HG03135 (cell line): ENCODE data around the gene HINT1.
A peak's percentile ranks its signal among the peaks of the same experiment; 100 is the strongest.
"Not testable (repeated sequence)": the region's sequence is repeated elsewhere in the genome, so short reads cannot be mapped to it uniquely, and the experiment has no call there.

Source experiments
- ATAC-seq: cut with Tn5 transposase; IDR thresholded peaks from one replicate; pipeline ENCODE4 v1.9.1; 2021; ENCODE audit warnings: mild to moderate bottlenecking, moderate library complexity; ENCODE audit not compliant: unreplicated experiment

The HINT1 gene

DNA sequence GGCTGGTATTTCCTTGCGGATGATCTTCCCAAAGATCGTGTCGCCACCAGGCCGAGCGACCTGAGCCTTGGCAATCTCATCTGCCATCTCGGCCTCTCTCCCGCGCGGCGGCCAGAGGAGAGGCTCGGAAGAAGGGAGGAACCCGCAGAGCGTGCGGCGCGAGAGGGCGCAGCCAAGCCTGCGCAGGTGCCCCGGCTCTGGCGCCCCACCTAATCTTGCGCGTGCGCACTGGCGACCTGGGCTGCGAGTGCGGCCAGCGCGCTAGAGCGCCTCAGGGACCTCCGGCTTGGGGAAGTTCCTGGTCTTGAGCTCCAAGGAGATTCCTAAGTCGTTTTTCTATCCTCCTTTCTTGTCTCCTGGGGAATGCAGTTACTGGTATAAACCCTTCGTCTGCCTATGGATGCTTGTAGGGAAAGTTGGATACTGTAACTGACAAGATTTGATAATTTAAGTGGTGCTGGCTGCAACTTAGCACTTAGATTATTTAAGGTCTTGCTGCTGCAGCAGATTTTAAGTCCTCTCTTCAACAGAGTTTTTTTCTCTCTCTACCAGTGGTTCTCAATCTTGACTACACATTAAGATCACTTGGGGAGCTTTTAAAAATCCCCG, at the start of gene HINT1:
Gene HINT1 (minus strand): TSS at position 138 of the 609 bp plus-strand sequence. CDS start 51 bp downstream, at position 87.
- peak; percentile 80 for ATAC-seq

GRCh38 chr5:131214609-131215227, 49.7 kb upstream of the HINT1 start:
- ATAC-seq = no peak

DNA sequence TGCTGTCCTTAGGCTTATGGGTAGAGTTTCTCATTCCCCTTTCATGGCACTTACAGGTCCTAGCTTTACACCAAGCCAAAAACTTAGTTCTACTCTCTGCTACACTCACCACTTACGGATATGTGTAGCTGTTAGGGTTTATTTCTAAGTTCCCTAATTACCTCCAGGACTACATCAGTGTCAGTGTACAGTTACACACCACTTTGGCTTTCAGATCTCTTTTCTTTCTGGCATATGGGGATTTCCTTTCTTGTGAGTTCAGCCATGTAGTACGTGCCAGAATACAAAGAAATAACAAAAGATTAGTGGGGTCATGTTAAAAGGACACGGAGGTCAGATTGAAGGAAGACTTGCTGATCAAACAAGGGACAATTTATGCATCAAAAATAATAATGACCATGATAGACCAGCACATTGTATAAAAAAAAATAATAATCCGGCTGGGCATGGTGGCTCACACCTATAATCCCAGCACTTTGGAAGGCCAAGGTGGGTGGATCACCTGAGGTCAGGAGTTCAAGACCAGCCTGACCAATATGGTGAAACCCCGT, 47.5 kb upstream of the HINT1 start:
- peak; percentile 26 for ATAC-seq

DNA sequence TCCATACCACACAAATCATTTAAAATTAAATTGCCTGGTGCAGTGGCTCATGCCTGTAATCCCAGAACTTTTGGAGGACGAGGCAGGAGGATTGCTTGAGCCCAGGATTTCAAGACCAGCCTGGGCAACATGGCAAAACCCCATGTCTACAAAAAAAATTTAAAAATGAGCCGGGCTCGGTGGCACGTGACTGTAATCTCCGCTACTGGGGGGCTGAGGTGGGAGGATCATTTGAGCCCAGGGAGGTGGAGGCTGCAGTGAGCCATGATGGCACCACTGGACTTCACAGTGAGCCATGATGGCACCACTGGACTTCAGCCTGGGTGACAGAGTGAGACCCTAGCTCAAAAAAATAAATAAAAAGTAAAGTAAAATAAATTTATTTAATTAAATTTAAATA, 46.6 kb upstream of the HINT1 start:
- no peak for ATAC-seq

GRCh38 chr5:131210151-131210510, 45.1 kb upstream of the HINT1 start:
- no peak for ATAC-seq

DNA sequence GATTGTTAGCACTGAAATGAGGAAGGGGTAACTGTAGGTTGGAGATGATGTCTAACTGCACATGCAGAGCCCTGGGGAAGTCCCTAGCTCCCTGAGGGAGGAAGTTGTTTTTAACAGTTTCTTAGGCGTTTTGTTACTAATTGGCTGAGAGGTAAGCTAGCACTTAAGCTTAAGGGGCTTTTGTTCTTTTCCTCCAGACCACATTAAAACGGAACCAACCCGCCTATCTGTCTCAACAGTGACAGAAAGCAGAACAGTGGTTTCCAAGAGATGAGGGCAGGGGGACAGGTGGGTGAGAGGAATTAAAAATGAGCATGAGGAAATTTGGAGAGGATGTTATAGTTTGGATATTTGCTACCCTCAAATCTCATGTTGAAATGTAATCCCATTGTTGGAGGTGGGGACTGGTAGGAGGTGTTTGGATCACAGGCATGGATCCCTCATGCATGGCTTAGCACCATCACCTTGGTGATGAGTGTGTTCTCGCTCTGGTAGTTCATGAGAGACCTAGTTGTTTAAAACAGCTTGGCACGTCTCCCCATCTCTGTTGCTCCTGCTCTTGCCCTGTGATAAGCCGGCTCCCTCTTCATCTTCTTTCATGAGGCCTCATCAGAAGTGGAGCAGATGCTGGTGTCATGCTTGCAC, 44.6 kb upstream of the HINT1 start:
- ATAC-seq = peak; percentile 88

- ATAC-seq = no peak
Observed at GRCh38 chr5:131209175-131209505, 44.1 kb upstream of the HINT1 start.

DNA sequence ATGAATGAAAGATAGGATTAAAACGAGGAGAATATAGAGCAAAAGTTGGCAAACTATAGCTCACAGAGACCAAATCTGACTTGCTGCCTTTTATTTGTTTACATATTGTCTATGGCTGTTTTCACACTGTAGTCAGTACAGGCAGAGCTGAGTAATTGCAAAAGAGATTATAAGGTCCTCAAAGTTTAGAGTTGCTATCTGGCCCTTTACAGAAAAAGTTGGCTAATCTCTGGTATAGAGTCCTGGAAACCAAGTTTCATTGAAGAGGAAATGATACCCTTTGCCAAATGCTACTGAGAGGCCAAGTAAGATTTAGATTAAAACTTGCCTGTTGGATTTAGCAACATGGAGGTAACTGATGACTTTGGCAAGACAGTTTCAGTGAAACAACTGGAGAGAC, 41.7 kb upstream of the HINT1 start:
- no peak for ATAC-seq

- no peak for ATAC-seq
Observed at GRCh38 chr5:131206061-131206460, 41.0 kb upstream of the HINT1 start.

DNA sequence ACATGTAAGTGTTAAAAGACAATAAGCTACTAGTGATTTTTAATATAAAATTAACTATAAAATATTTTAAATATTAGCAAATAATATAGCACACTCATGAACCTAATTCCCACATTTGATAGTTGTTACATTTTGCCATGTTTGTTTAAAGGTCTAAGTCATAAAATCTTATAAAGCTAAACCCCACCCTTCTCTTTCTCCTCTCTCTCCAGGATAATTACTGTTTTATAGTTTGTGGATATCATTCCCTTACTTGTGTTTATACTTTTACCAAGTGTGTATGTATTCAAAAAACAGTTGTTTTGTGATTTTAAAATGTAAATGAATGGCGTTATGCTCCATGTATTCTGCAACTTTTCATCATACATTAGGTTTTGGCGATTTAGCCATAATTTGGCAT, 39.9 kb upstream of the HINT1 start:
- no peak for ATAC-seq

DNA sequence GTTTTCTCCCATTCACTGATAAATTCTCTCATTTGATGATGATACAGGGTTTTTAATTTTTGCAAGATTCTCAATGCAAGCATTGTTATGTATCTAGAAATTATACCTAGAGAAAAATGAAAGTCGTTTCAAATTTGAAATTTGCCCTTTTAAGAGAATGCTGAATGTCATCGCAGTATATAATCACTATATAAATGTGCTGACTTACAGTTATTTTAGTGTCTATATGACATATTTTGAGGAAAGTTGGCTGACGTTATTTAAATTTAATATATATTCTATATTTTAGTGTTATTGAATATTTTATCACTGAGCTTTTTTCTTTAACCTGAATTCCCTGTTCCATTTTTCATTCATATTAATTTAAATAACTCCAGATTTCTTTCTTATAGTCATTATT, 35.5 kb upstream of the HINT1 start:
- ATAC-seq = no peak

GRCh38 chr5:131198625-131199024, 33.6 kb upstream of the HINT1 start:
- no peak for ATAC-seq

DNA sequence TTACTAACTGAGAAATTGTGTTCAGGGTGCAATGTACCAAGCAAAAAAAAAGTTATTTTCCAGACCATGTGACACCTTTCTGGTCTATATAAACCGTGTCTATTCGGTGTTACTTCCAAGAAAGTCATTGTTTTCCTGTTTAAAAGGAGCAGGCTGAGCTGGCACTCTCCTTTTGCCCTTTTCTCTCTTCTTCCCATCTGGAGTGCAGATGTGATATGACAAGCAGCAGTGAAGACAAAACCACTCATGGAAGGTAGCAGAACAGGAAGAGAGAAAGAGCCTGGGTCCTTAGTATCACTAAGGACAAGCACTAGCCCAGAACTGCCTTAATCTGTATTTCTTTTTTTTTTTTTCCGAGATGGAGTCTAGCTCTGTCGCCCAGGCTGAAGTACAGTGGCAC, 31.3 kb upstream of the HINT1 start:
- ATAC-seq = no peak

DNA sequence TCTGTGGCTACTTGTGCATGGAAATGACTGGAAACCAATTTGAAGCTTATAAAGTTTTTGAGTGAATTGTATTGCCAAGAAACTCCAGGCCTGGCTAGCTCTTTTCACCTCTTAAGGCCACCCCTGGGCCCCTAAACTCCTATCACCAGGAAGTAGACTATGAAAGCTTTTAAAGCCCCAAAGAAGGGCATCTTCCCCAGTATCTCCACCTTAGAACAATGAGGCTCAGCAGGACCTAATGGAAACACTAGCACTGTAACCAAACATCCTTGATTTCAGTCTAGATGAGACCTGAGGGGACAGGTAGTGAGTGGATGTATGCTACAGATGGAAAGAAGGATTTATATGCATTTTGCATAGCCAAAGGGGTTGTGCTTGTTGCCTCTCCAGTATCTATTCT, 30.6 kb upstream of the HINT1 start:
- no peak for ATAC-seq

GRCh38 chr5:131194725-131195124, 29.7 kb upstream of the HINT1 start:
- ATAC-seq = no peak

GRCh38 chr5:131193897-131194296, 28.8 kb upstream of the HINT1 start:
- ATAC-seq = not testable (repeated sequence)

DNA sequence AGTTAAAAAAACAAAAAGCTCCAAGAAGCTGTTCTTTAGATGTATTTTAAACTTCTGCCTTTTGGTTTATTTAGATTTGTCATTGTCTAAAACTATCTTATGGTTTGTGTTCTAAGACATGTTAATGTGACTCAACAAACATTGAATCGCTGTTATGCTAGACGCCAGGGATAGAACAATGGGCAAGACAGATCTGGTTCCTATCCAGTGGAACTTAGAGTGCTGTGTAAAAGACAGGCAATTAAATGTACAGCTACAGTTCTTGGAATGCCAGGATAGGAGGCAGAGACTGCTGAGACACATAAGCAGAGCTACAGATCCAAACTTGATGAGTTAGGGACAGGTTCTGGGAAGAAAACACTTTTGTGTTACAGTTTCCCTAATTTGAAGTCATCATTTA, 28.1 kb upstream of the HINT1 start:
- ATAC-seq = no peak

GRCh38 chr5:131186561-131187256, 21.7 kb upstream of the HINT1 start:
- no peak for ATAC-seq

DNA sequence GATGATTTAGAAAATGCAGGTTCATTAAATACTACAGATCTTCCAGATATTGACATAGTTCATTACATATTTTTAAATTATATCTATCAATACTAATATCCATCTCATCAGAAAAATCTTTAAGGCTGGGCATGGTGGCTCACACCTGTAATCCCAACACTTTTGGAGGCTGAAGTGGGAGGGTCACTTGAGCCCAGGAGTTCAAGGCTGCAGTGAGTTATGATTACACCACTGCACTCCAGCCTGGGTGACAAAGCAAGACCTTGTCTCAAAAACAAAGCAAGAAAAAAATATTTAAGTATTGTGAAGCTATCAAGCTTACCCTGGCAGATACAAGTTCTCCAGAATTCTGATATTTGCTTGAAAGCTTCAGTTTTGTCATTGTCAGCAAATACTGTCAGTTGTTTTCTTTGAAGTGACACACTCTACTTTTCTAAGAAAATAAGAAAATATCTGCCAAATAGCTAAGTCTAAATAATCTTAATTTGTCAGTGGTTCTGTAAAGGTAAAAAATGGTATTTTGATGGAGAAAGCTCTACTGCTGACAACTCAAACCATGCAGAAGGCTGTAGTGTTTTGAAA, 20.6 kb upstream of the HINT1 start:
- no peak for ATAC-seq

- no peak for ATAC-seq
Observed at GRCh38 chr5:131182839-131183238, 17.8 kb upstream of the HINT1 start.

DNA sequence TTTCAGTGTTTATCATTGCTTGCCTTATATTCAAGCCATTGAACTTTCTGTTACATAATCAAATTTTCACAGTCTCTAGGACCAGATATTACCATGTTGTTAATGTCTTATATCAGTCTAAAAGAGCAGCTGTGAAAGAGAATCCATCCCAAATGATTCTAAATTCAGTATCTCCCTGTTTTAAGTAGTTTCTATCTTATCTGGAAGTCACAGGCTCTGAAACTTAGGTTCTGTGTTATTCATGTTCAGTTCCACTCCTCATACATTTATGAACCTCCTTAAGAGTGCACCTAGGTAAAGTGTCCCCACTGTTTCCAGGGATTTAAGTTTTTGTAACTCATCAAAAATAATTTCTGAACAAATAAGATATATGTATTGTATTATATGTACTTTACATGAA, 15.4 kb upstream of the HINT1 start:
- ATAC-seq = no peak
